OCI-LY3 (cell line): ENCODE data around the gene C1QTNF2.

Experiments
- H2AFZ ChIP-seq: fragments of 200-600, 300-600 bp; shearing (Covaris generic); 2 replicates; pipeline ENCODE4 v1.6.0; 2014; ENCODE audit warnings: antibody characterized with exemption, low read depth, low read length
- H3K27ac ChIP-seq: fragments of 200-600, 300-600 bp; sonication (generic); 2 replicates; pipeline ENCODE4 v1.5.1; 2014; ENCODE audit warnings: mild to moderate bottlenecking, low read length, moderate library complexity, mixed read lengths
- H3K27me3 ChIP-seq: fragments of 200-600, 300-600 bp; sonication (generic); 2 replicates; pipeline ENCODE4 v1.6.1; 2014; ENCODE audit warnings: low read depth, low read length, mixed read lengths
- H3K36me3 ChIP-seq: fragments of 200-600, 300-600 bp; sonication (generic); replicated peaks from 2 replicates; pipeline ENCODE3; 2014; ENCODE audit warnings: low read depth, low read length, mixed read lengths
- H3K4me1 ChIP-seq: fragments of 300-600, 200-600 bp; sonication (generic); 2 replicates; pipeline ENCODE4 v1.6.1; 2014; ENCODE audit warnings: low read length, mixed read lengths
- H3K4me2 ChIP-seq: fragments of 200-600, 300-600 bp; sonication (generic); 2 replicates; pipeline ENCODE4 v1.6.1; 2014; ENCODE audit warnings: low read length, mixed read lengths
- H3K4me3 ChIP-seq: fragments of 300-600, 200-600 bp; sonication (generic); 2 replicates; pipeline ENCODE4 v1.5.1; 2014; ENCODE audit warnings: antibody characterized with exemption, mild to moderate bottlenecking, low read length, moderate library complexity
- H3K79me2 ChIP-seq: fragments of 300-600, 200-600 bp; shearing (Covaris generic); 2 replicates; pipeline ENCODE4 v1.6.1; 2014; ENCODE audit warnings: mild to moderate bottlenecking, low read length, mixed read lengths
- H3K9ac ChIP-seq: fragments of 300-600, 200-600 bp; shearing (Covaris generic); 2 replicates; pipeline ENCODE4 v1.6.0; 2014; ENCODE audit warnings: mild to moderate bottlenecking, low read length, moderate library complexity
- H3K9me3 ChIP-seq: fragments of 200-600, 300-600 bp; shearing (Covaris generic); 2 replicates; pipeline ENCODE4 v1.6.1; 2014; ENCODE audit warnings: low read length, mixed read lengths; ENCODE audit not compliant: insufficient read depth
- H4K20me1 ChIP-seq: fragments of 200-600, 300-600 bp; sonication (generic); 2 replicates; pipeline ENCODE4 v1.6.1; 2016; ENCODE audit warnings: low read length, mixed read lengths; ENCODE audit not compliant: insufficient read depth
- EZH2phosphoT487 ChIP-seq: fragments of 200-600 bp; shearing (Covaris generic); IDR thresholded peaks from 2 replicates; pipeline ENCODE4 v1.6.1; 2018; ENCODE audit warnings: antibody characterized with exemption, mixed run types, low read depth
- TF ChIP-seq, protein P1 (sequence below): fragments of 200-600, 300-600 bp; sonication (generic); IDR thresholded peaks from 2 replicates; pipeline ENCODE4 v1.5.1; 2014; ENCODE audit warnings: antibody characterized with exemption, low read length, low read depth

The C1QTNF2 gene

DNA sequence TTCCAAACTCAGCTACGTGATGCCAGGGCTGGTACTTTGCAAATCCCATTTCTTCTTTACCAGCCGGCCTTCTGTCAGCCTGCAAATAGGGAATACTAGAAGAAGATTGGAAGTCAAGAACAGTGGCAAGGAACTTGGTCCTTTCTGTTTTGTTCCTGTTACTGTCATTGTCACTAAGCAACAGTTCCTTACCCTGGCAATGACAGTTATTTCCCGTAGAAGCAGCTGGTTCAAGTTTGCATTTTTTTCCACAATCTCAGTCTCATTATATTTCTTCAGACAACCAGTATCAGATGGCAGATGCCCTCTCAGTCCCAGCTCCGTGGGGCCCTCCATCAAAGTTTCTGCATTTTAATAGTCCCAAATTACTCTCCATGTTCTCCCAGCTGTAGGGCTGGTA is 9.1 kb upstream of the C1QTNF2 start:
- H3K4me2 ChIP-seq, result no peak overlapping the region
- TF ChIP-seq EZH2phosphoT487, result no peak
- TF ChIP-seq, protein P1, sequence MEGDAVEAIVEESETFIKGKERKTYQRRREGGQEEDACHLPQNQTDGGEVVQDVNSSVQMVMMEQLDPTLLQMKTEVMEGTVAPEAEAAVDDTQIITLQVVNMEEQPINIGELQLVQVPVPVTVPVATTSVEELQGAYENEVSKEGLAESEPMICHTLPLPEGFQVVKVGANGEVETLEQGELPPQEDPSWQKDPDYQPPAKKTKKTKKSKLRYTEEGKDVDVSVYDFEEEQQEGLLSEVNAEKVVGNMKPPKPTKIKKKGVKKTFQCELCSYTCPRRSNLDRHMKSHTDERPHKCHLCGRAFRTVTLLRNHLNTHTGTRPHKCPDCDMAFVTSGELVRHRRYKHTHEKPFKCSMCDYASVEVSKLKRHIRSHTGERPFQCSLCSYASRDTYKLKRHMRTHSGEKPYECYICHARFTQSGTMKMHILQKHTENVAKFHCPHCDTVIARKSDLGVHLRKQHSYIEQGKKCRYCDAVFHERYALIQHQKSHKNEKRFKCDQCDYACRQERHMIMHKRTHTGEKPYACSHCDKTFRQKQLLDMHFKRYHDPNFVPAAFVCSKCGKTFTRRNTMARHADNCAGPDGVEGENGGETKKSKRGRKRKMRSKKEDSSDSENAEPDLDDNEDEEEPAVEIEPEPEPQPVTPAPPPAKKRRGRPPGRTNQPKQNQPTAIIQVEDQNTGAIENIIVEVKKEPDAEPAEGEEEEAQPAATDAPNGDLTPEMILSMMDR, result no peak

DNA sequence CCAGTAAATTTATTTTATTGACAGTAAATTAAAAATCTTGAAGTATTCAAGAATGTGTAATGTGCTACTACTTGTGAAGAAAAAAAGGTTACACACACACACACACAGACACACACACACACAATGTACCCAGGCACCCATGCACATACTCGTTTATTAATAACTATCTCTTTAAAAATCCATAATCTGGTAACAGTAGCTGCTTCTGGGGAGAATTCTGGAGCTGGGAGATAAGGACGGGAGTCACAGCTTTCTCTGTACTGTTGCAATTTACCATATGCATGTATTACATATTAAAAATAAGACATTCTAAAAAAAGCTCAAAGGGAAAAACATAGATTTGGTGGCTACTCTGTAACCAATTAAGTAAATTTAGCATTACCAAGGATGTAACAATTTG is 7.9 kb upstream of the C1QTNF2 start:
- H3K27ac ChIP-seq, result no peak overlapping the region
- H3K27me3 ChIP-seq, result peaks cover 13% of the 10 kb centered on the region; the same call in 1 of the 2 replicates
- no peaks in the 10 kb centered on the region for H3K79me2 ChIP-seq
- no peak for TF ChIP-seq EZH2phosphoT487
- H3K4me1 ChIP-seq, result no peaks in the 10 kb centered on the region
- H3K9ac ChIP-seq, result no peak overlapping the region
- no peak overlapping the region for H3K4me3 ChIP-seq
- no peaks in the 10 kb centered on the region for H3K9me3 ChIP-seq
- H3K36me3 ChIP-seq, result no peaks in the 10 kb centered on the region
- no peak overlapping the region for H3K4me2 ChIP-seq
- H4K20me1 ChIP-seq, result no peaks in the 10 kb centered on the region
- H2AFZ ChIP-seq, result no peak overlapping the region

More for the DNA sequence above, 9.1 kb upstream of the C1QTNF2 start:
- no peak overlapping the region for H3K9ac ChIP-seq
- H3K4me3 ChIP-seq, result no peak overlapping the region
- no peaks in the 10 kb centered on the region for H3K9me3 ChIP-seq
- no peak overlapping the region for H3K27ac ChIP-seq
- no peak overlapping the region for H2AFZ ChIP-seq
- no peaks in the 10 kb centered on the region for H3K79me2 ChIP-seq
- no peaks in the 10 kb centered on the region for H4K20me1 ChIP-seq
- no peaks in the 10 kb centered on the region for H3K36me3 ChIP-seq
- H3K4me1 ChIP-seq, result no peaks in the 10 kb centered on the region
- peaks cover 13% of the 10 kb centered on the region; the same call in 1 of the 2 replicates for H3K27me3 ChIP-seq

DNA sequence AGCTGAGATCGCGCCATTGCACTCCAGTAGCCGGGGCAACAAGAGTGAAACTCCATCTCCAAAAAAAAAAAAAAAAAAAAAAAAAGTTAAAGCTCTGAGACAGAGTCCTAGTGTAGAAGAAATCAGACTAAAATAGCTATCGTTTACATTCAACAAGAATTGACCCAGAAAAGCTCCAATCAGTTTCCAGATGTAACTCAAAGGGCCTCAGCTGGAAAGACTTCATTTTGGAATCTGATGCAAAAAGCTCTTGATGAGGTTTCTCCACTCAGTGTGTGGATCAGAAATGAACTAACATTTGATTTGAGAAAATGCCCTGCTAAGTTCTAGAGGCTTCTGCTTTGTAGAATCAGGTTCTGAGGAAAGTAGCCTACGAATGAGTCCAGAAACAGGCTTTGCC is 7.2 kb upstream of the C1QTNF2 start:
- H3K27ac ChIP-seq, result no peak overlapping the region
- H2AFZ ChIP-seq, result no peak overlapping the region

DNA sequence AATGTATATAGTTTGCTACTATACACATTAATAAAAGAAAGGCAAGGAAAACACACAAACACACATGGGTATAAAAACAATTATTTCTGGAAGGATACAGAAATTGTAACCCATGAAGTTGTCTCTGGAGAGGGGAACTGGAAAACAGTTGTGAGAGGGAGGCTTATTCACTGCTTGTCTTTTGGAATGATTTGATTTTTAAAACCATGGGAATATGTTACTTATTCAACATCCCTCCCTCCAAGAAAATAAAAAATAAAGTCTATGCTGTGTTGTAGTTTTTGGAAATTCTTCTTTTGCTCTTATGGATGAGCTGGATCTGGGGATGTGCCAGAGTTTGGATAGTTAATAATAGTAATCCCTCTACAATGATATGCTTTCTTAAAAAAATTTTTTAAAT is 6.0 kb upstream of the C1QTNF2 start:
- Histone ChIP-seq H3K4me1 (no peaks in the 10 kb centered on the region), H4K20me1 (no peaks in the 10 kb centered on the region), H3K9ac (no peak overlapping the region), H3K4me3 (no peak overlapping the region), H3K79me2 (no peaks in the 10 kb centered on the region), H3K4me2 (no peak overlapping the region), H3K36me3 (no peaks in the 10 kb centered on the region), H2AFZ (no peak overlapping the region), H3K27me3 (peaks cover 8% of the 10 kb centered on the region; the same call in 1 of the 2 replicates), H3K9me3 (no peaks in the 10 kb centered on the region), H3K27ac (no peak overlapping the region)
- TF ChIP-seq, protein P1, result no peak
- TF ChIP-seq EZH2phosphoT487, result no peak

More for the DNA sequence above, 7.2 kb upstream of the C1QTNF2 start:
- H3K9ac ChIP-seq, result no peak overlapping the region
- no peaks in the 10 kb centered on the region for H3K79me2 ChIP-seq
- H3K4me2 ChIP-seq, result no peak overlapping the region
- H3K4me1 ChIP-seq, result no peaks in the 10 kb centered on the region
- H4K20me1 ChIP-seq, result no peaks in the 10 kb centered on the region
- H3K27me3 ChIP-seq, result peaks cover 13% of the 10 kb centered on the region; the same call in 1 of the 2 replicates
- H3K4me3 ChIP-seq, result no peak overlapping the region
- no peaks in the 10 kb centered on the region for H3K36me3 ChIP-seq
- no peaks in the 10 kb centered on the region for H3K9me3 ChIP-seq
- TF ChIP-seq, protein P1, result no peak
- TF ChIP-seq EZH2phosphoT487, result no peak
